ENCODE measurements around the gene HBQ1.
"Not testable (repeated sequence)": the region's sequence is repeated elsewhere in the genome, so short reads cannot be mapped to it uniquely, and the experiment has no call there.

HBQ1 gene

GRCh38 chr16:175011-175949 is 5.0 kb upstream of the HBQ1 start:
- no peak for TF ChIP-seq CTCF (IDR thresholded peaks at IDR 0.05; ENCODE audit: insufficient read depth, low read depth, low read length, missing control alignments)
- no peak for DNase-seq (ENCODE audit: low read depth)
- H3K4me3 ChIP-seq (ENCODE audit: low read length): no peak overlapping the region

GRCh38 chr16:176006-176405 is 4.3 kb upstream of the HBQ1 start:
- not testable (repeated sequence) for H3K4me3 ChIP-seq (ENCODE audit: low read length)

GRCh38 chr16:176477-177382 is 3.5 kb upstream of the HBQ1 start, which contains the start of gene HBA1:
Gene HBA1, plus strand, starts transcription at chr16:176680. Its CDS starts 37 bp downstream, at chr16:176717.
- not testable (repeated sequence) for H3K4me3 ChIP-seq (ENCODE audit: low read length); DNase-seq (ENCODE audit: low read depth)

More at GRCh38 chr16:176006-176405, 4.3 kb upstream of the HBQ1 start:
- not testable (repeated sequence) for DNase-seq (ENCODE audit: low read depth)

- no peak overlapping the region for H3K4me3 ChIP-seq (ENCODE audit: low read length)
- TF ChIP-seq CTCF (IDR thresholded peaks at IDR 0.05; ENCODE audit: insufficient read depth, low read depth, low read length, missing control alignments): no peak
- DNase-seq (ENCODE audit: low read depth): peak; percentile 16
These were observed 2.9 kb upstream of the HBQ1 start for GRCh38 chr16:177394-177822.

- no peak for TF ChIP-seq CTCF (IDR thresholded peaks at IDR 0.05; ENCODE audit: insufficient read depth, low read depth, low read length, missing control alignments)
- DNase-seq (ENCODE audit: low read depth): no peak
- no peak overlapping the region for H3K4me3 ChIP-seq (ENCODE audit: low read length)
These were observed 2.1 kb upstream of the HBQ1 start for GRCh38 chr16:177981-178667.

GRCh38 chr16:178668-179015 is 1.6 kb upstream of the HBQ1 start:
- peak; percentile 57 for DNase-seq (ENCODE audit: low read depth)
- TF ChIP-seq CTCF (IDR thresholded peaks at IDR 0.05; ENCODE audit: insufficient read depth, low read depth, low read length, missing control alignments): no peak
- H3K4me3 ChIP-seq (ENCODE audit: low read length): no peak overlapping the region

- no peak overlapping the region for H3K4me3 ChIP-seq (ENCODE audit: low read length)
- no peak for TF ChIP-seq CTCF (IDR thresholded peaks at IDR 0.05; ENCODE audit: insufficient read depth, low read depth, low read length, missing control alignments)
- no peak for DNase-seq (ENCODE audit: low read depth)
These were observed 807 bp upstream of the HBQ1 start for GRCh38 chr16:179211-180092.
